OCI-LY3 (cell line): ENCODE measurements around the gene BCL11B.

Experiments used
- EZH2phosphoT487 ChIP-seq: fragments of 200-600 bp; shearing (Covaris generic); IDR thresholded peaks from 2 replicates; pipeline ENCODE4 v1.6.1; 2018; ENCODE audit warnings: antibody characterized with exemption, mixed run types, low read depth
- TF ChIP-seq, protein P1 (sequence below): fragments of 200-600, 300-600 bp; sonication (generic); IDR thresholded peaks from 2 replicates; pipeline ENCODE4 v1.5.1; 2014; ENCODE audit warnings: antibody characterized with exemption, low read length, low read depth

DNA sequence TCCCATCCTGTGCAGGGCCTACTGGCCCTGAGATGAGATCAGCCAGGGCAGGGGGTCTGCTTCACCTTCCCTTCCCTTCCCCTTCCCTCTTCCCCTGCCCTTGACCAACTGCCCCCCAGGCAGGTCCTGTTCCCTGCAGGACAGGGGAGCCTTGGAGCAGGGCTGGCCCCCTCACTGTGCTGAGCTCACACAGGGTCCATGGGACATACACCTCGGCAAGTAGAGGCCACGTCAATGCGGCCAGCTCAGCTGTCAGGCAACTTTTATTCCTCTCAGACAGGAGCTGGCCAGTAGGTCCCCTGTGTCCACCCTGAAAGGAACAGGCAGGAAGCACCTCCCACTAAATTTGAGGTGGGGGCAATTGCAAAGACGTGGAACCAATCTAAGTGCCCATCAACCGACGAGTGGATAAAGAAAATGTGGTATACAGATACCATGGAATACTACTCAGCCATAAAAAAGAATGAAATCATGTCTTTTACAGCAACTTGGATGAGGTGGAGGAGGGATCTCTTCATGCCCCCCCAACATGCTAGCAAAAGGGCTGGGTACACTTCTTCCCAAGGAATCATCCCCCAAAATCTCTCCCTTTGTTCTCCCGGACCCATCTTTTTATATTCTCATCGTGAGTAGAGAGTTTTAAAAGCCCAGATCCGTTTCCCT, 148.7 kb downstream of the BCL11B start:
- TF ChIP-seq, protein P1, sequence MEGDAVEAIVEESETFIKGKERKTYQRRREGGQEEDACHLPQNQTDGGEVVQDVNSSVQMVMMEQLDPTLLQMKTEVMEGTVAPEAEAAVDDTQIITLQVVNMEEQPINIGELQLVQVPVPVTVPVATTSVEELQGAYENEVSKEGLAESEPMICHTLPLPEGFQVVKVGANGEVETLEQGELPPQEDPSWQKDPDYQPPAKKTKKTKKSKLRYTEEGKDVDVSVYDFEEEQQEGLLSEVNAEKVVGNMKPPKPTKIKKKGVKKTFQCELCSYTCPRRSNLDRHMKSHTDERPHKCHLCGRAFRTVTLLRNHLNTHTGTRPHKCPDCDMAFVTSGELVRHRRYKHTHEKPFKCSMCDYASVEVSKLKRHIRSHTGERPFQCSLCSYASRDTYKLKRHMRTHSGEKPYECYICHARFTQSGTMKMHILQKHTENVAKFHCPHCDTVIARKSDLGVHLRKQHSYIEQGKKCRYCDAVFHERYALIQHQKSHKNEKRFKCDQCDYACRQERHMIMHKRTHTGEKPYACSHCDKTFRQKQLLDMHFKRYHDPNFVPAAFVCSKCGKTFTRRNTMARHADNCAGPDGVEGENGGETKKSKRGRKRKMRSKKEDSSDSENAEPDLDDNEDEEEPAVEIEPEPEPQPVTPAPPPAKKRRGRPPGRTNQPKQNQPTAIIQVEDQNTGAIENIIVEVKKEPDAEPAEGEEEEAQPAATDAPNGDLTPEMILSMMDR: no peak
- TF ChIP-seq EZH2phosphoT487: no peak
